EL (cell line): Measurements from ENCODE around the gene CACNA2D3.

ENCODE experiments used
- DNase-seq: peaks from one replicate; pipeline ENCODE4 v3.0.0-alpha.2; 2016

The CACNA2D3 gene

GRCh38 chr3:54831112-54831511, 708.8 kb downstream of the CACNA2D3 start:
- no peak for DNase-seq

GRCh38 chr3:54832876-54833275, 710.5 kb downstream of the CACNA2D3 start:
- DNase-seq = no peak

DNA sequence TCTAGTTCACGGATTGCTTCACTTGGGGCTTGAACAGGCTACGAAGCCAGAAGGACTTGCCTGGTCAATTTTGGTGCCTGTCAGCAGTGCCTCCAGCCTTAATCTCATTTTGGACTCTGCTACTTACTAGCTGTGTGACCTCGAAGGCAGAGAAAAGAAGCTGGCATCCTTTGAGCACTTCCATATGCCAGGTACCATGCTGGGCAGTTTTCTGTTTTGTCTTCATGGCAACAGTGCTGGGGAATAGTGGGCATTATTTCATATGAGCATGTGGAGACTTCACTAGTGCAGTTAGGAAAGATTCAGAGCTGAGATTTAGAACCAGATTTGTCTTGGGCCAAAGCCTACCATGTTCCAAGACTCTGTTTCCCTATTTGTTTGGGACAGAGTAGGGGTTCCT, 713.3 kb downstream of the CACNA2D3 start:
- DNase-seq = no peak

DNA sequence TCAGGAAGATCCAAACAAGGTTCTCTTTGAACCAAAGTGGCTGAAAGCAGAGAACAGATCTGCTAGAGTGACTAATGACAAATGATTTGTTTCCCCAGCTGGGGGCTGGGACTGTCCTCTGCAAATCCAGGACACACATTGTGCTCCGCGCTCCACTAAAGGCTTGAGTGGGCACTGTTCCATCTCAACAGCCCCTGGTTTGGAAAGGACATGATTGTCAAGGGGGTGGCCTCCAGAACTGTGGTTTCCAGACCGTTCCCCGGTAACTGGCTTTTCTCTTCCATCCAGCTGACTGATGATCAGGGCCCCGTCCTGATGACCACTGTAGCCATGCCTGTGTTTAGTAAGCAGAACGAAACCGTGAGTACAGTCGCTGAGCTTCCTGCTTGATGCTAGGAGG, 714.5 kb downstream of the CACNA2D3 start:
- DNase-seq = no peak

DNA sequence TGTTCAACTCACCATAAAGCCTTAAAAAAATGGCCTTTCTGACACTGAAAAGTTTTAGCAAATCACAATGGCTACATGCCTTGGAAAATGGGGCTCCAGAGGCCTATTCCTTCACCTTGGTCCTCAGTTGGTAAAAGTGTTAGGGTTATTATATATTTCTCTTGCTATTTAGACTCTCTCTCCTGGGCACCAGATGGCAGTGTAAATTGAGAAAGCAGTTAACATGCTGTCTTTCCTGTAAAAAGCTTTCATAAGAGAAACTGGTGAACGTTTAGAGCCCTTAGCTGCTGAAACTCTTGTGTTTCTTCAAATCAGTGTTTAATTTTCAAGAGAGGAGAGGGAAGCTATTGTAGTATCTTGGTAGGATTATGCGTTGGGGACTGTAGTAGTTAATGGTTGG, 715.6 kb downstream of the CACNA2D3 start:
- peak; percentile 38 for DNase-seq

DNA sequence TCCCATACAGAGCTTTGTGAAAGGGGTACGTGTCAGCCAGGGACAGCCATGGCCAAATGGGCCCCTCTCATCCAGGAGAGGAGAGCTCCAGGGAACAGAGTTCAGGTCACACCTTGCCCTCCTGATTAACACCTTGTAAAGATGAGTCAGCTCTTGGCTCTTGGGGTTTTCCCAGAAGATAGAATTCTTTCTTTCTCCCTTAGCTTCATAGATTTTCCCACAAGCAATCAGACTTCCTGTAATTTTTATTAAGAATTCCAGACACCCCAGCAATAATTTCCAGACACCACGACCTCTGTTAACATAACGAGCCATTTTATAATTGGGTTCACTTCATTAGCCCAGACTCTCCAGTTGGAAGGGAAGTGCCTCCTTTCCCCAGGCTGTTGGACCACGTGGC, 719.1 kb downstream of the CACNA2D3 start:
- DNase-seq = no peak

GRCh38 chr3:54843352-54843751, 721.0 kb downstream of the CACNA2D3 start:
- DNase-seq = no peak

DNA sequence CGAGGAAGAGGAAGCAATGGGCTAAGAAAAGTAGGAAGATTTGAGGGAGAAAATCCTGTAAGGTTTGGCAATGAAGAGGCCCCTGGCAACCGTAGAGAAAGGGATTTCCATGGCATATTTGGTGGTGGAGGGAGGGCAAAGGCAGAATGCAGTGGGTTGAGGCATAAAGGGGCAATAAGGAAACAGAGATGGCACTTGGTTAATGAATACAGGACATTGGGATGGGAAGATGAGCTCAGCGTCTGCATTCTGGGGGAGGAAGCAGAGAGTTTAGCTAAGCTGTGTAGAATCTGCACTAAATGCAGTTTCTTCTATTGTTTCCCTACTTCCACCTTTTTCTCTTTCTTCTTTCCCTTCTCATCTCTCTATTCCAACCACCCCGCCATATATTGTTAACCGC, 721.9 kb downstream of the CACNA2D3 start:
- DNase-seq = no peak

DNA sequence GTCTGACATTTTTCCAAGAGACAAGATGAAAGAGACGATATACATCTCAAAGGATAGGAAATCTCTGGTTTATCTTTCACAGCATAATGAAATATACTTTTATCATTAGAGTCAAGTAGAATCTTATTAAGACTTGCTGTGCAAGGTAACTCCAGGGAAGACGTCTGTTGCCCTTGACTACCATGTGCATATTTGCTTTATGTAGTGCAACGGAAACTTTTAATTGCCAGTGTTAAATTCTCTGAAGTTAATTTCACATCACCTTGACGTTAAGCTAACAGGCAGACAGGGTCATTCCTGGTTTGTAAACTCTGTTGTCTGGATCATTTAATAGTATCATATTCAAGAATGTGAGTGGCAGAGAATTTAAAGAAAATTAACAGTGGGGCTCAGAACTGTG, 722.7 kb downstream of the CACNA2D3 start:
- DNase-seq = no peak

DNA sequence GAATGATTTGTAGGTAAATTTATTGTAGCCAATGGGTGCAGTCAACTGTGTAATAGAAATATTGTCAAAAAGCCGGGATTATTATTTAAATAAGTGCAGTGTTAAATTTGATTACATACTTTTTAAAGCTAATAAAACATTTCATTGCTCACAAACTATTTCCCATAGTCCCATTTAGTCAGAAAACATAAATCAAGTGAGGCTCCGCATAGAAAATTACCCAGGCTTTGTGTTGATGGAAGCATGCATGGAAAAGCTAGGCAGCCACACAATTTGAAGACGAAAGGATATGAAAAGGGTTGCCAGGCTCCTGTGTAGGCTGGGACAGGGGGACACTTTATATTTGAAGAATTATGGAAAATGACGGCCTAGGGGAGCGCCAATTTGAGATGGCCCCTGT, 723.2 kb downstream of the CACNA2D3 start:
- no peak for DNase-seq

DNA sequence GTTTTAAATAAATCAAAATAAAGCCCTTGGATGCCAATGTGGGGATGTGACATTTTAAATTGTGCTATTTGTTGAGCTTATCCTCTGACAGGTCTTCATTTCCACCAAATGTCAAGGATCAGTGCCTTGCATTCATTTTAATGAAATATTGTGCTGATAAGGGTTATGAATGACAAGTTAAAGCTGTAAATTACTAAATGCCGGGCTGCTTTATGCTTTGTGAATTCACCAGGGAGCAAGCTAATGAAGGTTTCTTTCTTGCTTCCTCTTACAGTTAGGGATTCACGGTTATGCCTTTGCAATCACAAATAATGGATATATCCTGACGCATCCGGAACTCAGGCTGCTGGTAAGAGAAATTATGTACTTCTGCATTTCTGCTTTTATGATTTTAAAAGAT, 723.8 kb downstream of the CACNA2D3 start:
- no peak for DNase-seq

DNA sequence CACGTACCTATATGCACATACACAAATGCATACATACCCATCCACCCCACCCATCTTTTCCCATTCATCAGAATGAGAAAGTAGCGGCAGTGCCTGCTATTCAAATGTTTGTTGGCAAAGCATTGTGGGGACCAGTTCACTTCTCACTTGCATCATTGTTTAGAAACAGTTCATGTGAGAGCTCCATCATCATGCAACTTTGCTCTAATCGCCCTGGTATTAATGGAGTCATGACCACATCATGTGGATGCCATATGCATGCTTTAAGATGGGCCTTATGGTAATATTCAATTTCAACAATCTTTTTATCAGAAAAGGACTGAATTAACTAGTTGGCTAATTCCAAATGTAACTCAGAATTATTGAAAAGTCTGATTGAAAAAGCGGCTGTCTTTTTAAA, 725.0 kb downstream of the CACNA2D3 start:
- DNase-seq = no peak

DNA sequence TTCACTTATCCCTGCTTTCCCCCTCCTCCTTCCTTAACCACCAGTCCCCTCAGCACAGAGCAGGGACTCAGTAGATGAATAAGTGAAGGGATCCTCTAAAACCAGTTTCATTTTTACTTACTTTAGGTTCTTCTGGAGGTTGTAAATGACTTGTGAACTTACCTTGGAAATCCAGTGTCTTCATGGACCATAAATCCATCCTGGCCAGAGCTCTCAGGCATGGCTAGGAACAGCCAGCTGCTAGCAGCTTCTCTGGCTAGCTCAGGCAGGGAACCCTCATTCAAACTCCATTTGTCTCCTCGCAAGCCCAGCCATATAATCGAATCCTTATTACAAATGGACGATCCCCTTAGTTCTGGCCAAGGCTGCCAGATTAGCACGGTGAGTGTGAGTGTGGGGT, 727.0 kb downstream of the CACNA2D3 start:
- DNase-seq = no peak

DNA sequence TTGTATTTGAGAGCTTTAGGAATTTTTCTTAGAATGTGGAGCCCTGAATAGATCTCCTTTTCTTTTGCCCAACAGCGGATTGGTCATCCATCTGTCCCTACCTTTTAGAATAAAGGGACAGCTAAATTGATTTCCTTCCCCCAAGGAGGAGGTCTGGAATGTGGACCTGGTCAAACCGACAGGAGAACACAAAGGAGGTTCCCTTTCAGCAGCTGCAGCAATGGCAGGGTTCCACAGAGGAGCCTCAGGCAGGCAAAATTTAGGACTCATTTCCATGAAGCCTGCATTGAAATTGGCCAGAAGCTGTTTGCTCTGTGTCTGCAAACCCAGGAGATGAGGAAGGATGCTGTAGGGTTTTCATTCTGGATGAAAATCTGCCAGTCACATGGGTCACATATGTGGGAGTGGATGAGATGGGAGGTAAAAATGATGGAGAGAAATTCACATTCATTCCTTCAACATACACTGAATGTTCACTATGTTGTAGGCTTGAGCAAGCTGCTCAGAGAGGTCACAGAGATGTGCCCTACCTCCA, 728.2 kb downstream of the CACNA2D3 start:
- no peak for DNase-seq

- peak; percentile 71 for DNase-seq
These were observed 731.4 kb downstream of the CACNA2D3 start for GRCh38 chr3:54853573-54854404.

GRCh38 chr3:54856271-54856670, 733.9 kb downstream of the CACNA2D3 start:
- DNase-seq = no peak

DNA sequence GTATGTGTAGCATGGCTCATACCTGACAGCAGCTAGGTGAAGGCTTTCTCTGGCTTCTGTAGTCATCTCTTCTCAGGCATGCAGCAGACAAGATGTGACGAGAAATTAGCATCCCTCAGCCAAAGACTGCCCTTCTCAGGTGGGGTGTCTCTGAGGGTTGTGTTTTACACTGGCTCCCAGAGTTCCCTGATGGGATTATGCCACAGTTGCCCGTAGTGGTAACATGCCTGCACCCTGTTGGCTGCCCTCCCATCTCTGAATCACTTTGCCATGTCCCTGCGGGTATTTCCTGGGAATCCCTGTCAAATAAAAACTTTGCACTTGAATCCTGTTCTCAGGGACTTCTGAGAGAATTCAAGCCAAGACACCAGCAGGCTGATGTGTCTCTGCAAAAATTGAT, 735.0 kb downstream of the CACNA2D3 start:
- DNase-seq = peak; percentile 51

DNA sequence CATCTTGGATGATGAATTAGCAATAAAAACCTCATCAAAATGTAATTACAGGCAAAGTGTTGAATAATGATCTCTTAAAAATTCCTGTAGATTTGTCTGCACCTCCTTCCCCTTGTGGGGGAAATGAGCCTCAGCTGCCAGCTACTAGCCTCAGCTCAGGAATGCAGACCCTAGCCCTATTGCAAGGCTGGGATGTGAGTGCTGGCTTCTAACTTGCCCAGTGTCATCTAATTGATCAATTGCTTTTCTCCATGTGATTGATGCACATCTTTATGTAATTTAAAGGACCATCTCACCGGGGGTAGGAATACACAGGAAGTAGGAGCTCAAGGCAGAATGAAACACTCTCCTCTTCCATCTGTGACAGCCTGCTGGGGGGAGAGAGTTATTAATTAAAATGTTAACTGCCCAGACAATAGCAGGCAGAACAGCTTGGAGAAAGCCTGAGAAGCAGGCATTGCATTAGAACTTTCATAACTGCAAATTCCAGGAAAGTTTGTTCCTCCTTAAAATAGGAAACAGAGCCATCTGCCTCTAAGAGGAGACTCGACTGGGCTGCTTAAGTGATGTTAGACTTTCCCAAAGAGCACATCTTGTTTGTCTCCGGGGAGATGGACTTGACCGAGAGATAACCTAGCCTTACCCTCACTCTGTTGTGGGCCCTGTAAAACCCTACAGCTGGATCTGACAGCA, 735.9 kb downstream of the CACNA2D3 start:
- no peak for DNase-seq

- DNase-seq = peak; percentile 62
These were observed 736.8 kb downstream of the CACNA2D3 start for GRCh38 chr3:54859184-54859583.

DNA sequence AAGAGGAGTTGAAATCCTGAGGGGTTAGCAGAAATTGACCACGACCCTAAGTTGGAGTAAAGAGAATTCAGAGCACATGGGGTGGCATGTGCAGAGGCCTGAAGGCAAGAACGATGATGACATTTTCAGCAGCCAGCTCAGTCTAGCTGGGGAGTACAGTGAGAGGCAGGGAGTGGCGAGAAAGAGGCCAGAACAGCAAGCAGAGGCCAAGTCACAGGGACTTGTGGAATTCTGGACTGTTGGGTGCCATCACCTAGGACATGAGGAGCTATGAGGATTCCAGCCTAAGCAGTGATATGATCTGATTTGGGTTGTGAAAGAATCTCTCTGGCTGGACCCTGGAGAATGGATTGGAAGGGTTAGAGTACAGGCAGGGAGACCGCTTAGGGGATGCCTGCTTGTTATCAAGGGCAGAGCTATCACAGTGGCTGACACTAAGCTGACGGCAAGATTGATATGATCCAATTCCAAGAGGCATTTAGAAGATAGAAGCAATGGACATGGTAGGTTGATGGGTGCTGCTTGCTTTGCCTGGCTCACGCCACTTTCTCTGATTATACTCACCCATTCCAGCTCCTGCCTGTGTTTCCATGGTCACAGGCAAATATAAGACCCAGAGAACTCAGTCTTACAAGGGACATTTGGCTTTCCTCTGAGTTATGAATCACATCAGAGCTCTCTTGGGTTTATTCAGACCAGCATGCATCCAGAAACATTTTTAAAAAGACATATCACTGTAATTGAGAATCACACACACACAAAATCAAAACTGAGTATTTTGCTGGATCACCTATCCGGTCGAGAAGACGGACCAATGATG, 739.1 kb downstream of the CACNA2D3 start:
- no peak for DNase-seq

- peak; percentile 40 for DNase-seq
These were observed 740.2 kb downstream of the CACNA2D3 start for GRCh38 chr3:54862526-54862925.

DNA sequence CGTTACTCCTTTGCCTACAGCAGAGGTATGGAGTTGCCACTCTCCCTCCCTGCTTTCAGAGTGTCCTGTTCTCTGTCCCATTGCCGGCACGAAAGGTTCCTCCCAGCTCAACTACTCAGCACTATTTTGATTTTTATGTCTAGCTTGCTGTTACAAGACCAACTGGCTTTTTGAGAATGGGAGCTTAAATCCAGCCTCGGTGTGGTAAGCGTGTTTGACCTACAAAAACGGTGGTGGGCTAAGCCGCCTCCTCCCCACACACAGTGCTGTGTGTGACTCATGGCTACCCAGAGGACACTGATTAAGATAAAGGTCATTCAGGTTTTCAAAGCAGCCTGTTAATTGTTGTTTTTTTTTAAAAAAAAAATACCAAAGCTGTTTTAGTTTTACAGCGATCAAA, 741.0 kb downstream of the CACNA2D3 start:
- peak; percentile 31 for DNase-seq

GRCh38 chr3:54863786-54864185, 741.4 kb downstream of the CACNA2D3 start:
- DNase-seq = no peak
